ENCODE results near the gene PAX2. TPM values are rescaled to one million over a fixed set of nuclear protein-coding genes. Genes with fewer than 3 reads are reported as not detected.

Gene PAX2
- total and polyA plus RNA-seq, 4 donors: not detected

DNA sequence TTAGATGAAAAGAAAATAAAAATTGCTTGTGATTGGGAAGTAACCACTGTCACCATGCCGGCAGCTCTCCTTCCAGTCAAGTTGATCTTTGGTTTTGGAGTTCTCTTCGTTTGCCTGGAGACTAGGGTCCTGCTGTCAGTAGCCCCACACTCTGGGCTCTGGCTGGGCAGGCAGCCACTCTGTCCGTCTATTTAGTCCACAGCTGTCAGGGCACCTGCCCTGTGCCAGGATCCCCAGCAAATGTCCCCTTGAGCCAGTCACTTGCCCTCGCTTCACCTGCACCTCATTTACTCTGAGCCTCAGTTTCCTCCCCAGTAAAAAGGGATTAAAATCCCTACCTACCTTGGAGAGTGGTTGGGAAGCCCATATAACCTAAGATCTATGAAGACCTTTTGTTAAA is 55.5 kb downstream of the PAX2 start:
- no peak for DNase-seq (ENCODE audit: low spot score)
- Histone ChIP-seq H3K9me3 (ENCODE audit: control insufficient read depth in 4 of 4, low read length in 3 of 4) (no peaks in the 10 kb centered on the region), H3K4me3 (ENCODE audit: low read depth in 1 of 3, low read length in 3 of 3) (no peak overlapping the region), H3K36me3 (ENCODE audit: control insufficient read depth in 4 of 4, insufficient read depth in 3 of 4, low read depth in 1 of 4, low read length in 3 of 4) (no peaks in the 10 kb centered on the region), H3K27ac (ENCODE audit: low read depth in 1 of 2, low read length in 2 of 2) (no peak overlapping the region), H3K9ac (ENCODE audit: low read depth in 1 of 2, low read length in 2 of 2) (no peak overlapping the region), H3K4me1 (ENCODE audit: control insufficient read depth in 4 of 4, insufficient read depth in 4 of 4, low read length in 3 of 4) (no peaks in the 10 kb centered on the region), H3K27me3 (ENCODE audit: control insufficient read depth in 4 of 4, insufficient read depth in 4 of 4, low read length in 3 of 4) (peaks cover 0 to 5% (median 1%) of the 10 kb centered on the region in 4 donors)
- TF ChIP-seq HNF4A (conservative IDR thresholded peaks at IDR 0.05) (no peak), RAD21 (IDR thresholded peaks at IDR 0.05) (no peak), FOXA1 (IDR thresholded peaks at IDR 0.05) (no peak), JUND (IDR thresholded peaks at IDR 0.05) (no peak)
- TF ChIP-seq, protein P1, sequence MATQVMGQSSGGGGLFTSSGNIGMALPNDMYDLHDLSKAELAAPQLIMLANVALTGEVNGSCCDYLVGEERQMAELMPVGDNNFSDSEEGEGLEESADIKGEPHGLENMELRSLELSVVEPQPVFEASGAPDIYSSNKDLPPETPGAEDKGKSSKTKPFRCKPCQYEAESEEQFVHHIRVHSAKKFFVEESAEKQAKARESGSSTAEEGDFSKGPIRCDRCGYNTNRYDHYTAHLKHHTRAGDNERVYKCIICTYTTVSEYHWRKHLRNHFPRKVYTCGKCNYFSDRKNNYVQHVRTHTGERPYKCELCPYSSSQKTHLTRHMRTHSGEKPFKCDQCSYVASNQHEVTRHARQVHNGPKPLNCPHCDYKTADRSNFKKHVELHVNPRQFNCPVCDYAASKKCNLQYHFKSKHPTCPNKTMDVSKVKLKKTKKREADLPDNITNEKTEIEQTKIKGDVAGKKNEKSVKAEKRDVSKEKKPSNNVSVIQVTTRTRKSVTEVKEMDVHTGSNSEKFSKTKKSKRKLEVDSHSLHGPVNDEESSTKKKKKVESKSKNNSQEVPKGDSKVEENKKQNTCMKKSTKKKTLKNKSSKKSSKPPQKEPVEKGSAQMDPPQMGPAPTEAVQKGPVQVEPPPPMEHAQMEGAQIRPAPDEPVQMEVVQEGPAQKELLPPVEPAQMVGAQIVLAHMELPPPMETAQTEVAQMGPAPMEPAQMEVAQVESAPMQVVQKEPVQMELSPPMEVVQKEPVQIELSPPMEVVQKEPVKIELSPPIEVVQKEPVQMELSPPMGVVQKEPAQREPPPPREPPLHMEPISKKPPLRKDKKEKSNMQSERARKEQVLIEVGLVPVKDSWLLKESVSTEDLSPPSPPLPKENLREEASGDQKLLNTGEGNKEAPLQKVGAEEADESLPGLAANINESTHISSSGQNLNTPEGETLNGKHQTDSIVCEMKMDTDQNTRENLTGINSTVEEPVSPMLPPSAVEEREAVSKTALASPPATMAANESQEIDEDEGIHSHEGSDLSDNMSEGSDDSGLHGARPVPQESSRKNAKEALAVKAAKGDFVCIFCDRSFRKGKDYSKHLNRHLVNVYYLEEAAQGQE (IDR thresholded peaks at IDR 0.05): no peak
- 62% methylated on average over 4 of the region's 4 CpGs for WGBS

DNA sequence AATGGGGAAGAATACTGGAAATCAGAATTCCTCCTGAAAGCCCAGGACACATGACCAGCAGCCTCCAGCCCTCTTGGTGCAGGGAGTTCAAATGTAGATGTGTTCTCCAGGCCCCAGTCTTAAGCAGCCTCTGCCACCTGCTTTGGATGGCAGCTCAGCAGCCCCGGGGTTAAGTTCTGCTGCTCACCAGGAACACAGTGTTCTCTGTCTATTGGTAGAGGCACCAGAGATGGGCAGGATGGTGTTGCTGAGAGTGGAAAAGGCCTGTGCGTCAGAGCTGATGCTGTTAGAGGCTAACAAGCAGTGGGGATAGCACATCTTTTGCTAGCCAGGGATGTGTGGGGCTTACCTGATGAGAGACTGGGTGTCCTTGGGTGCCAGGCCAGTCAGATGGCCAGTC is 56.8 kb downstream of the PAX2 start:
- Histone ChIP-seq H3K9me3 (ENCODE audit: control insufficient read depth in 4 of 4, low read length in 3 of 4) (no peaks in the 10 kb centered on the region), H3K27me3 (ENCODE audit: control insufficient read depth in 4 of 4, insufficient read depth in 4 of 4, low read length in 3 of 4) (peaks cover 0 to 5% (median 2%) of the 10 kb centered on the region in 4 donors)
- TF ChIP-seq SP1 (IDR thresholded peaks at IDR 0.05) (no peak), FOXA2 (IDR thresholded peaks at IDR 0.05) (no peak)

DNA sequence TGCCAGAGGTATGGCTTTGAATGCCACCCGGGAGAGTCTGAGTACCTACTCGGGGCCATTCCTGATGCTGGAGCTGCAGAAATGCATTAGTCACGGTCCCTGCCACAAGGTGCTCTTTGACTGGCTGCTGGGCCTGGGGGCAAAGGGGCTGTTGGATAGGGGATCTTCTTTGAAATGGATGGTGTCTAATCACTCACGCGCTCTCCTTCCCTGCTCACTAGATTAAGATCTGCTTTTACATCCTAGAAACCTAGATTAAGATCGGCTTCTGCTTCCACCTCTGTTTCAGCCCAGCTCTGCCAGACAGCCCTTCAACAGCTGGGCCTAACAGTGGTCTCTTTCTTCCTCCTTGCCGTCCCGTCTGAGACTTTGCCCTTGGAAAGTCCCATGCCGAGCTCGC is 57.2 kb downstream of the PAX2 start:
- H3K27me3 ChIP-seq (ENCODE audit: control insufficient read depth in 4 of 4, insufficient read depth in 4 of 4, low read length in 3 of 4): peaks cover 0 to 5% (median 3%) of the 10 kb centered on the region in 4 donors
- 53% methylated on average over 10 of the region's 10 CpGs for WGBS
- H3K4me3 ChIP-seq (ENCODE audit: low read depth in 1 of 3, low read length in 3 of 3): no peak overlapping the region
- no peaks in the 10 kb centered on the region for H3K4me1 ChIP-seq (ENCODE audit: control insufficient read depth in 4 of 4, insufficient read depth in 4 of 4, low read length in 3 of 4)
- no peak for DNase-seq (ENCODE audit: low spot score)
- no peak for TF ChIP-seq NR2F2 (IDR thresholded peaks at IDR 0.05)
- no peak for TF ChIP-seq YY1 (IDR thresholded peaks at IDR 0.05)
- TF ChIP-seq, protein P2, sequence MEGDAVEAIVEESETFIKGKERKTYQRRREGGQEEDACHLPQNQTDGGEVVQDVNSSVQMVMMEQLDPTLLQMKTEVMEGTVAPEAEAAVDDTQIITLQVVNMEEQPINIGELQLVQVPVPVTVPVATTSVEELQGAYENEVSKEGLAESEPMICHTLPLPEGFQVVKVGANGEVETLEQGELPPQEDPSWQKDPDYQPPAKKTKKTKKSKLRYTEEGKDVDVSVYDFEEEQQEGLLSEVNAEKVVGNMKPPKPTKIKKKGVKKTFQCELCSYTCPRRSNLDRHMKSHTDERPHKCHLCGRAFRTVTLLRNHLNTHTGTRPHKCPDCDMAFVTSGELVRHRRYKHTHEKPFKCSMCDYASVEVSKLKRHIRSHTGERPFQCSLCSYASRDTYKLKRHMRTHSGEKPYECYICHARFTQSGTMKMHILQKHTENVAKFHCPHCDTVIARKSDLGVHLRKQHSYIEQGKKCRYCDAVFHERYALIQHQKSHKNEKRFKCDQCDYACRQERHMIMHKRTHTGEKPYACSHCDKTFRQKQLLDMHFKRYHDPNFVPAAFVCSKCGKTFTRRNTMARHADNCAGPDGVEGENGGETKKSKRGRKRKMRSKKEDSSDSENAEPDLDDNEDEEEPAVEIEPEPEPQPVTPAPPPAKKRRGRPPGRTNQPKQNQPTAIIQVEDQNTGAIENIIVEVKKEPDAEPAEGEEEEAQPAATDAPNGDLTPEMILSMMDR (IDR thresholded peaks at IDR 0.05; ENCODE audit: low read depth, low read length, missing input control): no peak
- TF ChIP-seq, protein P3, sequence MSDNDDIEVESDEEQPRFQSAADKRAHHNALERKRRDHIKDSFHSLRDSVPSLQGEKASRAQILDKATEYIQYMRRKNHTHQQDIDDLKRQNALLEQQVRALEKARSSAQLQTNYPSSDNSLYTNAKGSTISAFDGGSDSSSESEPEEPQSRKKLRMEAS (IDR thresholded peaks at IDR 0.05): no peak
- no peak for TF ChIP-seq JUND (IDR thresholded peaks at IDR 0.05)
- TF ChIP-seq, protein P1 (IDR thresholded peaks at IDR 0.05): no peak
- TF ChIP-seq TAF1 (conservative IDR thresholded peaks at IDR 0.05): no peak
- TF ChIP-seq HNF4A (conservative IDR thresholded peaks at IDR 0.05): no peak
- TF ChIP-seq, protein P4, sequence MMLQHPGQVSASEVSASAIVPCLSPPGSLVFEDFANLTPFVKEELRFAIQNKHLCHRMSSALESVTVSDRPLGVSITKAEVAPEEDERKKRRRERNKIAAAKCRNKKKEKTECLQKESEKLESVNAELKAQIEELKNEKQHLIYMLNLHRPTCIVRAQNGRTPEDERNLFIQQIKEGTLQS (IDR thresholded peaks at IDR 0.05): no peak
- no peak for TF ChIP-seq EGR1 (IDR thresholded peaks at IDR 0.05; ENCODE audit: low read depth in 2 of 2)
- TF ChIP-seq RXRA (IDR thresholded peaks at IDR 0.05): no peak
- H3K36me3 ChIP-seq (ENCODE audit: control insufficient read depth in 4 of 4, insufficient read depth in 3 of 4, low read depth in 1 of 4, low read length in 3 of 4): no peaks in the 10 kb centered on the region
- H3K9me3 ChIP-seq (ENCODE audit: control insufficient read depth in 4 of 4, low read length in 3 of 4): no peaks in the 10 kb centered on the region
- no peak overlapping the region for H3K27ac ChIP-seq (ENCODE audit: low read depth in 1 of 2, low read length in 2 of 2)
- H3K9ac ChIP-seq (ENCODE audit: low read depth in 1 of 2, low read length in 2 of 2): no peak overlapping the region

More for the DNA sequence above, 56.8 kb downstream of the PAX2 start:
- no peak for DNase-seq (ENCODE audit: low spot score)
- WGBS: 67% methylated on average over 2 of the region's 2 CpGs
- Histone ChIP-seq H3K4me3 (ENCODE audit: low read depth in 1 of 3, low read length in 3 of 3) (no peak overlapping the region), H3K9ac (ENCODE audit: low read depth in 1 of 2, low read length in 2 of 2) (no peak overlapping the region), H3K4me1 (ENCODE audit: control insufficient read depth in 4 of 4, insufficient read depth in 4 of 4, low read length in 3 of 4) (no peaks in the 10 kb centered on the region), H3K36me3 (ENCODE audit: control insufficient read depth in 4 of 4, insufficient read depth in 3 of 4, low read depth in 1 of 4, low read length in 3 of 4) (no peaks in the 10 kb centered on the region), H3K27ac (ENCODE audit: low read depth in 1 of 2, low read length in 2 of 2) (no peak overlapping the region)

Measured in liver (tissue), 9 donors.